K562 (cell line): ENCODE results near the gene ARRB2. TPM values are rescaled to one million over a fixed set of nuclear protein-coding genes. Genes with fewer than 3 reads are reported as not detected.

Experiments
- ATF1 ChIP-seq, 2 experiments: fragments of 450-650 bp in 1 of 2; IDR thresholded peaks; 2 replicates each; pipeline ENCODE4 v1.6.1; 2016; ENCODE audit warnings: missing compliant biosample characterization in 1 of 2, missing genetic modification characterization in 1 of 2
- COPS2 ChIP-seq: fragments of 450-650 bp; conservative IDR thresholded peaks from 2 replicates; pipeline ENCODE4 v1.6.1; 2016; ENCODE audit warnings: mild to moderate bottlenecking, moderate library complexity
- CTBP1 ChIP-seq: fragments of 450-650 bp; IDR thresholded peaks from 2 replicates; pipeline ENCODE4 v1.6.1; 2016; ENCODE audit warnings: borderline replicate concordance
- E2F6 ChIP-seq, 2 experiments: IDR thresholded peaks; 2 replicates each; pipeline ENCODE4 v1.6.1; 2011; ENCODE audit warnings: borderline replicate concordance in 1 of 2, control low read depth in 1 of 2, low read depth in 1 of 2, low read length in 1 of 2, mild to moderate bottlenecking in 1 of 2, mixed read lengths in 1 of 2, moderate library complexity in 1 of 2; ENCODE audit not compliant: insufficient read depth in 1 of 2, insufficient read length in 1 of 2, poor library complexity in 1 of 2, severe bottlenecking in 1 of 2; ENCODE audit errors: extremely low read depth in 1 of 2
- HDAC1 ChIP-seq, 2 experiments: fragments of 450-650 bp; IDR thresholded peaks; 2 replicates each; pipeline ENCODE4 v1.6.1; 2016 to 2017; ENCODE audit warnings: inconsistent platforms in 1 of 2, mild to moderate bottlenecking in 1 of 2, moderate library complexity in 1 of 2
- MITF ChIP-seq: IDR thresholded peaks from 2 replicates; pipeline ENCODE4 v1.6.1; 2014; ENCODE audit warnings: antibody characterized with exemption
- POLR2AphosphoS5 ChIP-seq: IDR thresholded peaks from 2 replicates; pipeline ENCODE4 v1.6.1; 2011; ENCODE audit warnings: mild to moderate bottlenecking, low read depth, low read length, moderate library complexity; ENCODE audit not compliant: control insufficient read depth, insufficient read depth
- PRDM10 ChIP-seq: fragments of 450-650 bp; IDR thresholded peaks from 2 replicates; pipeline ENCODE4 v1.6.1; 2018; ENCODE audit not compliant: partially characterized antibody
- SIX5 ChIP-seq, 2 experiments: IDR thresholded peaks; 2 replicates each; pipeline ENCODE4 v1.6.1; 2011; ENCODE audit warnings: low read length in 2 of 2, borderline replicate concordance in 1 of 2, low read depth in 1 of 2, mild to moderate bottlenecking in 1 of 2, moderate library complexity in 1 of 2; ENCODE audit not compliant: insufficient read depth in 1 of 2
- STAT6 ChIP-seq: sonication (generic); formaldehyde crosslinking; IDR thresholded peaks from 2 replicates; pipeline ENCODE4 v1.8.1; 2023; ENCODE audit warnings: mild to moderate bottlenecking, missing genetic modification reagents
- TOE1 ChIP-seq, 2 experiments: fragments of 450-650 bp in 1 of 2; sonication (generic) in 1 of 2; formaldehyde crosslinking in 1 of 2; IDR thresholded peaks; 2 replicates each; pipeline versions ENCODE4 v1.7.1 to v1.8.0; 2016 to 2022; ENCODE audit warnings: borderline replicate concordance in 2 of 2, mild to moderate bottlenecking in 2 of 2, antibody characterized with exemption in 1 of 2, inconsistent platforms in 1 of 2, low read depth in 1 of 2, missing genetic modification reagents in 1 of 2, moderate library complexity in 1 of 2
- U2AF2 ChIP-seq: fragments of 200-400 bp; formaldehyde crosslinking; optimal IDR thresholded peaks from 2 replicates; pipeline ENCODE3; 2017; ENCODE audit warnings: low read depth, mild to moderate bottlenecking, low read length
- USF2 ChIP-seq: sonication (generic); formaldehyde crosslinking; IDR thresholded peaks from 2 replicates; pipeline ENCODE4 v1.5.0; 2020; ENCODE audit warnings: missing genetic modification reagents
- ZFX ChIP-seq: sonication (generic); formaldehyde crosslinking; IDR thresholded peaks from 2 replicates; pipeline ENCODE4 v1.8.0; 2022; ENCODE audit warnings: mild to moderate bottlenecking, missing genetic modification reagents, moderate library complexity
- polyA plus RNA-seq, 8 experiments: library from polyadenylated mRNA; depleted of rRNA in 4 of 8; stranded (reverse) in 5 of 8; unstranded in 3 of 8; fragments of >200 nt; fragmentation: Nextera tagmentation in 2 of 8; fragmentation: Illumina TruSeq in 1 of 8; extraction: Ambion mirVana in 2 of 8; extraction: Trizol in 1 of 8; gene quantifications; 2 replicates each; pipeline versions ENCODE4 v1.2.1 to v1.2.3, GENCODE V29; 2011 to 2014; ENCODE audit warnings: inconsistent platforms in 1 of 8, missing spikeins in 1 of 8
- total RNA-seq, 7 experiments: library from RNA; depleted of rRNA in 6 of 7; stranded (reverse); fragments of >200 nt in 6 of 7; fragmentation: Illumina TruSeq in 2 of 7; extraction: Trizol in 2 of 7; gene quantifications; 2 replicates each; pipeline versions ENCODE4 v1.2.1 to v1.2.3, GENCODE V29; 2011 to 2021; ENCODE audit warnings: low replicate concordance in 1 of 7

The ARRB2 gene
- total and polyA plus RNA-seq, 9 of the 15 experiments (the other 6 are each of a cell fraction or from before 2014, with no cell fraction given): 0.79 to 15.3 (median 8.8) TPM

GRCh38 chr17:4739122-4740024, 28.9 kb downstream of the ARRB2 start, which contains the start of the genes CXCL16 and ZMYND15 (continued):
- TF ChIP-seq PRDM10 (no peak), POLR2AphosphoS5 (no peak), SIX5 (IDR thresholded peaks at IDR 0.05; ENCODE audit: borderline replicate concordance in 1 of 2, insufficient read depth in 1 of 2, low read depth in 1 of 2, low read length in 2 of 2) (no peak), USF2 (0 out of 2 replicates have a peak, but pooled peaks have one; percentile 7), U2AF2 (no peak), TOE1 (IDR thresholded peaks at IDR 0.05; ENCODE audit: borderline replicate concordance) (no peak), TOE1 (CRISPR knock-in tag; IDR thresholded peaks at IDR 0.05; ENCODE audit: borderline replicate concordance, low read depth) (no peak), HDAC1 (IDR thresholded peaks at IDR 0.05) (no peak), MITF (0 out of 2 replicates have a peak, but pooled peaks have one; percentile 17), STAT6 (CRISPR knock-in tag) (no peak), CTBP1 (0 out of 2 replicates have a peak, but pooled peaks have one; percentile 17), ATF1 (CRISPR knock-in tag; IDR thresholded peaks at IDR 0.05) (no peak), ATF1 (tag; IDR thresholded peaks at IDR 0.05) (peak; percentile 25; the same call in 1 of the 2 replicates), COPS2 (no peak), ZFX (CRISPR knock-in tag) (peak; percentile 37), E2F6 (IDR thresholded peaks at IDR 0.05; ENCODE audit: borderline replicate concordance in 1 of 2, extremely low read depth in 1 of 2, insufficient read depth in 1 of 2, insufficient read length in 1 of 2, low read depth in 1 of 2, low read length in 1 of 2, poor library complexity in 1 of 2, severe bottlenecking in 1 of 2) (peak in 1 of 2 experiments; percentile 32)
